ENCODE measurements around the gene TNFRSF17.
"Not testable (repeated sequence)": the region's sequence is repeated elsewhere in the genome, so short reads cannot be mapped to it uniquely, and the experiment has no call there.

Gene TNFRSF17

GRCh38 chr16:11964761-11965551 lies at the start of gene TNFRSF17:
TNFRSF17 (plus strand) TSS chr16:11965210; CDS start chr16:11965325, 115 bp downstream.
- no peak for DNase-seq

- peak; percentile 99 for DNase-seq
Measured at GRCh38 chr16:11915644-11916523, 49.1 kb upstream of the TNFRSF17 start, which contains the start of gene GSPT1. GSPT1 (minus strand) TSS chr16:11915956; CDS start chr16:11915720, 236 bp downstream.

GRCh38 chr16:11916524-11917285 lies 48.3 kb upstream of the TNFRSF17 start:
- no peak for DNase-seq

GRCh38 chr16:11924046-11924445 lies 41.0 kb upstream of the TNFRSF17 start:
- DNase-seq: not testable (repeated sequence)

GRCh38 chr16:11927350-11927749 lies 37.7 kb upstream of the TNFRSF17 start:
- not testable (repeated sequence) for DNase-seq

GRCh38 chr16:11941945-11942344 lies 23.1 kb upstream of the TNFRSF17 start, which contains the start of gene NPIPB2:
NPIPB2 (minus strand) TSS chr16:11942045; CDS start chr16:11942045, 0 bp downstream.
- DNase-seq: not testable (repeated sequence)

- DNase-seq: no peak
Measured at GRCh38 chr16:11946433-11946832, 18.6 kb upstream of the TNFRSF17 start.

GRCh38 chr16:11948819-11949218 lies 16.2 kb upstream of the TNFRSF17 start:
- DNase-seq: no peak

- no peak for DNase-seq
Measured at GRCh38 chr16:11949527-11949926, 15.5 kb upstream of the TNFRSF17 start.

- DNase-seq: no peak
Measured at GRCh38 chr16:11950388-11950787, 14.6 kb upstream of the TNFRSF17 start.

- not testable (repeated sequence) for DNase-seq
Measured at GRCh38 chr16:11953576-11953975, 11.4 kb upstream of the TNFRSF17 start.

GRCh38 chr16:11955713-11956123 lies 9.3 kb upstream of the TNFRSF17 start:
- no peak for DNase-seq

GRCh38 chr16:11956558-11956957 lies 8.5 kb upstream of the TNFRSF17 start:
- no peak for DNase-seq

GRCh38 chr16:11957591-11958395 lies 7.2 kb upstream of the TNFRSF17 start:
- no peak for DNase-seq

- not testable (repeated sequence) for DNase-seq
Measured at GRCh38 chr16:11962457-11962856, 2.6 kb upstream of the TNFRSF17 start.

- DNase-seq: not testable (repeated sequence)
Measured at GRCh38 chr16:11962978-11963377, 2.0 kb upstream of the TNFRSF17 start.

- DNase-seq: no peak
Measured at GRCh38 chr16:11963706-11964105, 1.3 kb upstream of the TNFRSF17 start.

GRCh38 chr16:11966173-11966572 lies 1.2 kb downstream of the TNFRSF17 start:
- no peak for DNase-seq

- DNase-seq: no peak
Measured at GRCh38 chr16:11967195-11967911, 2.3 kb downstream of the TNFRSF17 start.

GRCh38 chr16:11968577-11968976 lies 3.6 kb downstream of the TNFRSF17 start:
- DNase-seq: no peak

GRCh38 chr16:11970292-11970691 lies 5.3 kb downstream of the TNFRSF17 start:
- DNase-seq: not testable (repeated sequence)

Measured in activated CD4-positive, alpha-beta T cell treated with anti-CD3 and anti-CD28 coated beads, Interleukin-2, amount 50 U/mL, for 1 hour (primary cell).